CD4-positive, alpha-beta T cell treated with Interleukin-12 subunit alpha and Interleukin-12 subunit beta, for 1 hour (primary cell): ENCODE data around the gene FMNL2.

ENCODE experiments used
- DNase-seq: peaks from one replicate; pipeline ENCODE4 v3.0.0-alpha.2; 2020

Gene FMNL2

DNA sequence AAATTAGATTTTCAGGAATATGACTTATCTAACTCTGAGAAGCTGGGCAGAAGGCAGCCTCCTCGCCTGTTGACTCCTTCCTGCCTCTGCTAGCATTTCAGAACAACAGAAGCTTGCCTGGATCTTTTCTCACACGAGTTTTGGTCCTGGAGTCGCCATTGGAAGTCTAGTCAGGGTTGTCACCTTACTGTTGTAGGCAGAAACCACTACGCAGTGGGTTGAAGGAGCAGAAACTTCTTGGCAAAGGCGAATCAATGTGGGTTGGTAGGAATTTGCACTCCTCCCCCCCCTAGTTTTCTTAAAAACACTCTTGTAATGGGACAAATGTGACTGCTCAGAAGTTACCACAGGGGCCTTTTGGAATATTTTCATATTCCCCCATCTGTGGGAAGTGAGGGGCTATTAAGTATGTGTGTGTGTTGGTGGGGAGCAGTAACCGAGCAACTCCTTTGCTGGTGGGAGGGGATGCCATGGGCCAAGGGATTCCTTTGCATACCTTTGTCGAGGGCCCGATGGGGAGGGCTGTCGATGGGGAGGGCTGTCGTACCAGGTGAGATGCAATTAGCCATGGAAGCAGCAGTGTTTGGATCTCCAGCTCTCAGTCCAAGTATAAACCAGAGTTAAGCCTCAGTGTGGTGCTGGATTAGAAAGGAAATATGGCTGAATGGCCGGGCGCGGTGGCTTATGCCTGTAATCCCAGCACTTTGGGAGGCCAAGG lies 117.4 kb downstream of the FMNL2 start:
- DNase-seq, result no peak

DNA sequence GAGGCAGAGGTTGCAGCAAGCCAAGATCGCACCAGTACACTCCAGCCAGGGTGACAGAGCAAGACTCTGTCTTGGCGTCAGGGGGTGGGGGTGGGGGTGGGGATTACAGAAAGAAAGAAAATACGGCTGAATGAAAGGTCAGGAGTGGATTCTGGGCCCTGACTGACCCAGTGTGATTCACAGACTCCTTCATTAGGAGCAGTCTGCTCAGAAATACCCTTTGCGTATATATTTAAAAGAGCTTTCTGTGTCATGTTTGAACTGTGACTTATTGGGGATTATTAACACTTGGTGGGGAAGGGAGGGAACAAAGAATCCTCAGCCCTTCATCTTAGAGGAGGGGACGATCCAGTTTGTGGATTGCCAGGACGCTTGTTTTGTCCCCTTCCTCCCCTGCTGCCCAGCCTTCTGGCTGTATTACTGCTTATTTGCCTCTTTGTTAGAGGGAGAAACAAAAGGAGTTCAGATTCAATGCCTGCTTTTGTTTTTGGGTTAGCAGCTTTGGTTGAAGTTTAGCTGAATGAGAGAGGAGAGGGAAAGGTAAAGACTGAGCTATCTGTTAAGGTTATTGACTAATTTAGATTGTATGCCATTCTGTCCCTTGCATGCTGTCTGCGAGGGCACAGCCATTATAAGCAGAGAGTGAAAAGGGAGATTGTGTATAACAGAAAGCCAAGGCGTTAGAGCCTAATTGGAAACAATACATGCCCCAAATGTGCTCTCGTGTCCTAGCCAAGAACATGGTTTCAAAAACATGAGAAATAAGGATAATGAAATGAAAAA lies 118.3 kb downstream of the FMNL2 start:
- no peak for DNase-seq

DNA sequence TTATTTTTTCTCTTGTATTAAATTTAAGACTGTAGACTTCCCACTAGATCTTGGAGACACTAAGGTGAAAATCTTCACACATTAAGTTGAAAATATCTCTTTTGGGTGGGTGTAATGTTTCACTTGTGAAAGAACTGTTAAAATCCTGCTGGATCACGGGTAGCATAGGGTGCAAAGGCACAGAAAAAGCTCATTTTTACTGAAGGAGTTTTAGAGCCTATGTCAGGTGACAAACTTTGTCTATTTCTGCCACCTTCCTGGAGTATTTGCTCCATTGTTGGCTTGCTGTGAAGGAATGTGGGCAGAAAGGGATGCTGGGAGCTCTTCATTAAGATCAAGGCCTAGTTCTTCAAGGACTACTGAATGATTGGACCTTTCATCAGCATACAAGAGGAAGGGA lies 119.4 kb downstream of the FMNL2 start:
- DNase-seq, result no peak

DNA sequence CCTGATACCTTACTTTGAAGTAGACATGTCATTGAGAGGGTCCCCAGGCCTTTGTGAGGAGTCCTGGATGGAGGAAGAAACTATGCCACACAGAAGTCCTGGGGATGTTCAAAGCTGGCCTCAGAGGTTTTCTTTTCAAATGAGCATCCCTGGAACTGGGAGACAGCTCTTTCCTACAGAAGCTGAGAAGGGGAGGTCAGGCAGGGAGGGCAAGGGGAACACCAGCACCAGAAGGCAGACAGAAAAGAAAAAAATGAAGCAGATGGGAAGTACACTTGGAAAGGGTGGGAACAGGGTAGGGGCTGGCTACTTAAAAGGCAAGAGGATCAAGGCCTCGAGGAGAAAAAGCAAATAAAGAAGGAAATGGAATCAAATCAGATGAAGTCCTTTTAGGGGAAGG lies 120.0 kb downstream of the FMNL2 start:
- no peak for DNase-seq

DNA sequence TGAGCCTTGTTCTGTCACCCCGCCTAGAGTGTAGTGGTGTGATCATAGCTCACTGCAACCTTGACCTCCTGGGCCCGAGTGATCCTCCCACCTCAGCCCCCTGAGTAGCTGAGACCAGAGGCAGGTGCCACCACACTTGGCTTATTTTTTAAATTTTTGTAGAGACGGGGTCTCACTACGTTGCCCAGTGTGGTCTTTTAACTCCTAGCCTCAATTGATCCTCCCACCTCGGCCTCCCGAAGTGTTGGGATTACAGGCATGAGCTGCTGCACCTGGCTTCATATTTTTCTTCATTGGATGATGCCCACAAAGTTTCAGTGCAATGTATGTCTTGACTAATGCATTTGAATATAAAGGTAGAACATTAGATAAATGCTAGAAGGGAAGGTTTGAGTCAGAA lies 120.8 kb downstream of the FMNL2 start:
- DNase-seq, result no peak

DNA sequence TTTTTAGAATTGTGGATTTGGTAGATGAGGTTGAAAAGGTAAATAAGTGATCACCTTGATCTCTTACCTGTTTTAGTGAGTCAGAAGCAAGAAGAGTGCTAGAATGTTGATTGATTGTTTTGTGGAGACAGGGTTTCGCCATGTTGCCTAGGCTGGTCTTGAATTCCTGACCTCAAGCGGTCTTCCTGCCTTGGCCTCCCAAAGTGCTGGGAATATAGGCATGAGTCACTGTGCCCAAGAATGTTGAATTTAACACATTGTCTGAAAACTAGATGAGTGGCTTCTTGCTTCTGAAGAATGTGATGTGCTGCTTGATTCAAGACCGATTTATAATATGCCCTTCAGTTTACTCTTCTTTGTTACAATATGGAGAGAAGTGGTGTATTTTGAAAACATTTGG lies 121.3 kb downstream of the FMNL2 start:
- no peak for DNase-seq

DNA sequence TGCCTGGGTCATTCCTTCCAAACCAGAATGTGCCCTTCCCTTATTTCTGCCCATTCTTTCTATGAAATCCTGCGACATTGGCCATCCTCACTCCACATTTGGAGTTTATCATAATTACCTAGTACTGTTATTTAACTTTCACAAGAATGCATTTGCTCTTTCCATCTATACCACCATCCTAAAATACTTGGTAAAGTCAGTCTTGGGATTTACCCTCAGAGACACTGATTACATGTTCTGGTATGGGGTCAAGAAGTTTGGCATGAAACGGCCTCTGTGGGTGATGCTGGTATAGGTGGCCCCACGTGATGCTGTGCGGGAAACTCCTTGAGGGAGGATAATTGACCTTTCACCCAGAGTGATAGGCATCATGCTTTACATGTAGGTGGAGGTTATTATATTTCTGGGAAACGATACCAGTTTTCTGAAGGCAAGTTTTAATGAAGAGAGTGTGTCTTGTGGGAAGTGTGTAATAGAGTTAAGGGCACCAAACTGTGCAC lies 123.5 kb downstream of the FMNL2 start:
- no peak for DNase-seq

DNA sequence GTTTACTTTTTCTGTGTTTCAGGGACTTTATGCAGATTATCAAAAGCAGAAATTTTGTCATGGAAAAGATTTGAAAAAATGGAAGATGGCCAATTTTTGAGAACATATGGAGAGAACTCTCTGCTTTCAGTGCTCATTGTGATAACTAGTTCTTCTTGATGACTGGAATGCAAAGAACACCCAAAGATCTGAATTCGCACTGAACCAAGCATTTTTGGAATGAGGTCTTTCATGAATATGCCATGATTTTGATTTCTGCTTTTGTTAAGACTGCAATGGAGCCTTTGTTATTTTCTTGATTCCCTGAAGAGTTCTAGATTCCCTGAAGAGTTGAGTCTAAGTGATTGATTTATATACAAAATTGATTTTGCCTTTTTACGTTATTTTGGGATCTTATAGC lies 124.1 kb downstream of the FMNL2 start:
- no peak for DNase-seq

DNA sequence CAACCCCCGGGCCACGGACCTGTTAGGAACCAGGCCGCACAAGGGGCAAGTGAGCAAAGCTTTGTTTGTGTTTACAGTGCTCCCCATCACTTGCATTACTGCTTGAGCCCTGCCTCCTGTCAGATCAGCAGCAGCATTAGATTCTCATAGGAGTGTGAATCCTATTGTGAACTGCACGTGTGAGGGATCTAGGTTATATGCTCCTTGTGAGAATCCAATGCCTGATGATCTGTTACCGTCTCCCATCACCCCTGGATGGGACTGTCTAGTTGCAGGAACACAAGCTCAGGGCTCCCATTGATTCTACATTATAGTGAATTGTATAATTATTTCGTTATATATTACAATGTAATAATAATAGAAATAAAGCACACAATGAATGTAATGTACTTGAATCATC lies 125.6 kb downstream of the FMNL2 start:
- no peak for DNase-seq

DNA sequence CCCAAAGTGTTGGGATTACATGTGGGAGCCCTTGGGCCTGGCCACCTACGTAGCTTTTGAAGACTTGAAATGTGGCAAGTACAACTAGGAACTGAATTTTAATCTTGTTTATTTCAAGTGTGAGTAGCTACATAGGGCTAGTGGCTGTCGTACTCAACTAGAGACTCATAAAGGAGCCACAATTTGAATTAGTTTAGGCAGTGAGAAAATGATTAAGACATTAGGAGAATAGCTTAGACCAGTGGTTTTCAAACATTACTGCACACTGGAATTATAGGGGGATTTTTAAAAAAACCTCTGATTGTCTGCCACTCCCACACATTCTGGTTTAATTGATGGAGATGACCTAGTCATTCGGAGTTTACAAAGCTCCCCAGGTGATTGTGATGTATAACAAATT lies 127.1 kb downstream of the FMNL2 start:
- no peak for DNase-seq

DNA sequence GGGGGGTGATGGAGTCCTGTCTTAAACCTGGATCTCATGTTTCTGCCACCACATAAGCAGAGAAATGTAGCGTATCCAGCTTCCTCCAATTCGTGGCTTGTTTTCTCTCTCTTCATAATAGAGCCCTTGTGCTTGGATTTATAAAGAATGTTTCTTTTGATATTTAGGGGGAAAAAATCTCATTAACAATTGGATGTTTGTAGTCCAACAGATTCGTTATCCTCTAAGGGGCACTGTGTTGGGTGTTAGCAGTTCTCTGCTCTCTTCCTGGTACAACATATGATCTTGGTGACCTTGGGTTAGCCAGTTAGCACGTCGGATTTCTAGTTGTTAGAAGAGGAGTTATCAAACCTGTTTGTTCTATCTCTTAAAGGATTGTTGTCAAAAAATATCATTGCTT lies 127.8 kb downstream of the FMNL2 start:
- DNase-seq, result no peak

DNA sequence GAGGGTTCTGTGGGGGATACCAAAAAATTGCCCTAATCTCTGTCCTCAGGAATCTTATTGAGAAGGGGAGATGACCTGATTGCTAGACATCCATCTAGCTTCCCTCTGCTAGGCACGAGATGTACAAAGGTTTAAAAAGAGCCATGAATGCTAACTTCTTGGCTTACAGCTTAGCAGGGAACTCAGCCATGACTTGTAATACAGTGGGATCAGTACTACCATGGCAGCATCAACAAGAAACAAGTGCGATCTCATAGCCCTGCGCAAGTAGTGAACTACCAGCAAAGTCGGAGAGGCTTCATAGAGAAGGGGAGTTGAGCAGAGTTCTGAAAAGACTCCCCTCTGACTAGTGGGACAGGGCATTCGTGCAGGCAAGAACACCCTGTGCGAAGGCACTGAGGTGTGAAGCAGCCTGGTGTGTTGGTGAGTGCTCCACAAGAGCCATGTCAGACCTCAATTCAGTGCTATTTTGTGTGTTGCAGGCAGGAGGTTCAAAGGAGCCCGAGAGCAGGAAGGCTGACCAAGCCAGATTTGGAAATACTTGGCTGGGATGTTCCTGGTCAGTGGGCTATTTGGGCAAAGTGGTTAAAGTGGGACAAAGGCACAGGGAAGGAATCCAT lies 130.0 kb downstream of the FMNL2 start:
- no peak for DNase-seq

DNA sequence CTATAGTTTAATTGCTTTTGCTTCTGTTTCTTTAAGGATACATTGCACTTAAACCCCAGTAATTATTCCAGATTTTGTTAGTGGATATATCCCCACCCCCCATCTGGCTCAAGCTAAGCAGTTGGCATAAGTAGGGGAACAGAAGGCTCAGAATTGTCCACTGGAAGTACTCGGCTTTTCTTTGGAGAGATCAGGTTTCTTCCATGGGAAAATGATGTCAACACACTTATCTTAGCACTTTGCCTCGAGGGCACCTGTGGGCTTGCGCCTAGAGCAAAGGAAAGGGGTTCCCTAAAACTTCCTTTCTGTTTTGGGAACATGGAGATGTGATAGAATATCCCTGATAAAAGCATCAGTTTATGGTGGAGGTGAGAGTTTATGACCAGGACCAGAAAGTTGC lies 130.6 kb downstream of the FMNL2 start:
- DNase-seq, result no peak

DNA sequence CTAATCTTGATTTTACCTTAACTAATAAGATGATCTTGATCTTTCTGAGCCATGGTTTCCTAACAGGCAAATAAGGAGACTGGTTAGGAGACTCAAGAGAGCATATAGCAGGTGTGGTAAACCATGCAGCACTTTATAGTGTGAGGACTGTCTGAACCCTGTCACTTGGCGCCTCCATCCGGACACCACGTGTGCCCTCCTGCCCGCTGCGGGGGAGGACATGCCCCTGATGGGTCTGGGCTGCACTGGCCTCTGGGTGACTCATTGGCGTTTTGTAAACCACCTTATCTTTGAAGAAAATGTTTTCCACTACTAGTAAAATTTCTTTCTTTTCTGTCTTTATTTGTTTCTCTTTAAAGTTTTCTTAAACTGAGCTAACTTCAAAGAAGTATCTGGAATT lies 131.1 kb downstream of the FMNL2 start:
- DNase-seq, result no peak

DNA sequence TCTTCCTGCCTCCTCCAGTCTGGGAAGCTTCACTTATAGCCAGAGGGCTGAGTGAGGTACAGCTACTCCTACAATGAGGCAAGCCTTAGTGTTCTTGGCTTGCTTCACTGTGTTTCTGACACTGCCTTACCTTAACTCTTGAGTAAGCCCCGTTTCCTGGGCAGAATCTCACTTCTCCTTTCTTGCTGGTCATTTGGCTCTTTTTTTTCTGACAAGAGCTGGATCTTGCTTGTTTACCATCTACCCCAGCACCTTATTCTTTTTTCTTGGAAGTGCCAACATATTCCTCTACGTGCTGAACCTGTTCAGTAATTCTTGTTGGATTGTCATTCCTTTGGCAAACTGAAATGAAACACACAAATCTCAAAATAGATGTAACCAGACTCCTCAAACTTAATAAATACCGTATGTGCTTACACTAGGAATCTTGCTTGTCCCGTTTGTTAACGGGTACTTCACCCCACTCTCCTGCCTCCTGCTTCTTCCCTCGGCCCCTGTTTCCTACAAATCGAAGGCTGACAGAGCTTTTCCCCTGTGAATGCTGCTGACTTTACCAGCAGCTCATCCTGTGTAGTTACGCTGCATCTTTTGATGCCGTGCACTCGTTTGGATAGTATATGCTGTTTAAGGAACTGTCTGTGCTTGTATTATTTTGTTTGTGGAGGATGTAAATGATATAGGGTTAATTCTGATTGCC lies 132.2 kb downstream of the FMNL2 start:
- no peak for DNase-seq

DNA sequence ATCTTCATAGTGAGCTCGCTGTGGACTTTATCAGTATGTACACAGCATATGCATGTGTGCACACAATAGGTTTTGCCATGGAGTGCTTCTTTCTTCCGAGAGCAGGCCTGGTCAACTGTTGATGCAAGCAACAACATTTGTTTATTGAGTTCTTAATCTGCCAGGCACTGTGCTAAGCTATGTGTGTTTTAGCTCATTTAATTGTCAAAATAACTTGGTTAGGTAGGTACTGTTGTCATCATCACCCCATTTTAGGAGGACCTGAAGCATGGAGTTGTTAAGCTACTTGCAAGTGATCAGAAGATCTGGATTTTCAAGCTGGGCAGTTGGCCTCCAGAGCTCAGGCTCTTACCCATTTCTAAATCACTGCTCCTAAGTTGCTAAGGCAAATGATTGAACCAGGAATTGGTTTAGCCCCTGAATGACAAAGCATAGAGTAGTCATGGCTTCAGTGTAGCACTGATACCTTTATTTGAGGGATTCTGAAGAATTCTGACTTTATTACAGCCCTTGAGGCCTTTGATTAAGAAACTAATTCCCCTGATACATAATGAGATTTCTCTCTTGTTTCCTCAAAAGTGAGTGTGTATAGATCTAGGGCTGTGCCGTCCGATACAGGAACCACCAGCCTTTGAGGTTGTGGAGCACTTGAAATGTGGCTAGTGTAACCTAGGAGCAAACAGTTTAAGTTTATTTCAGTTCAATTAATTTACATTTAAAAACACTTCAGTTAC lies 132.9 kb downstream of the FMNL2 start:
- DNase-seq, result no peak

DNA sequence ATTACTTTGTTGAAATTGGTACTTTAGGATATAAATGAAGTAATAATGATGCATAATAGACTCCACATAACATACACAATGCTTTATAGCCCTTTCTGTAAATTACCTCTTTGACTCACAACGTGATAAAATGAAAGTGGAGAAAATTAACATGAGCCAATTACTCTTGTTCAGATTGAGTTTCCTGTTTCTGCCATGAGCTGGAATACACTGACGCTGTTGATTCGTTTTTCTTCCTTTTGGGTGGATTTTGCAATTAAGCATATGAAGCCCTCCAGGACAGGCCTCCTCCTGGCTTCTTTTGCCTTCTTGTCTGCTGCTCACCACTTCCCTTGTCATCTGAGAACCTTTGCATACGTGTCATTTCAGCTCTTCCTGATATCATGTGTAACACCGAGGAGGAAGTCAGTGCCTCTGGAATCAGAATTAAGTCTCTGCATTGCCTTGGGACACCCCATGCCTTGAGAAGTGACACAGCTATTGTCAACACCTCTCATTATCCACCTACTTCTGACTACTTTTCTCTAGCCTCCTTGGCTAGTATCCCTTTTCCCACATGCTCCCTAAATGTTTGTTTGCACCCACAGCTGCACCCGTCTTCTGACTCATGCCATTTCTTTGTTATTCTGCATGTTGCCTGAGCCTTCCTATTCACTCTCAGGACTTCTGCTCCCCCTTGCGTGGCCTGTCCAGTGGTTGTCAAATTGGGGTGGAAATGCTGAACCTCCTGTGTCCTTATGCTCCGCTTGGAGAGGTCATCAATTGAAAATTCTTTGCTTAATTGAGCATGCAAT lies 134.1 kb downstream of the FMNL2 start:
- DNase-seq, result no peak

DNA sequence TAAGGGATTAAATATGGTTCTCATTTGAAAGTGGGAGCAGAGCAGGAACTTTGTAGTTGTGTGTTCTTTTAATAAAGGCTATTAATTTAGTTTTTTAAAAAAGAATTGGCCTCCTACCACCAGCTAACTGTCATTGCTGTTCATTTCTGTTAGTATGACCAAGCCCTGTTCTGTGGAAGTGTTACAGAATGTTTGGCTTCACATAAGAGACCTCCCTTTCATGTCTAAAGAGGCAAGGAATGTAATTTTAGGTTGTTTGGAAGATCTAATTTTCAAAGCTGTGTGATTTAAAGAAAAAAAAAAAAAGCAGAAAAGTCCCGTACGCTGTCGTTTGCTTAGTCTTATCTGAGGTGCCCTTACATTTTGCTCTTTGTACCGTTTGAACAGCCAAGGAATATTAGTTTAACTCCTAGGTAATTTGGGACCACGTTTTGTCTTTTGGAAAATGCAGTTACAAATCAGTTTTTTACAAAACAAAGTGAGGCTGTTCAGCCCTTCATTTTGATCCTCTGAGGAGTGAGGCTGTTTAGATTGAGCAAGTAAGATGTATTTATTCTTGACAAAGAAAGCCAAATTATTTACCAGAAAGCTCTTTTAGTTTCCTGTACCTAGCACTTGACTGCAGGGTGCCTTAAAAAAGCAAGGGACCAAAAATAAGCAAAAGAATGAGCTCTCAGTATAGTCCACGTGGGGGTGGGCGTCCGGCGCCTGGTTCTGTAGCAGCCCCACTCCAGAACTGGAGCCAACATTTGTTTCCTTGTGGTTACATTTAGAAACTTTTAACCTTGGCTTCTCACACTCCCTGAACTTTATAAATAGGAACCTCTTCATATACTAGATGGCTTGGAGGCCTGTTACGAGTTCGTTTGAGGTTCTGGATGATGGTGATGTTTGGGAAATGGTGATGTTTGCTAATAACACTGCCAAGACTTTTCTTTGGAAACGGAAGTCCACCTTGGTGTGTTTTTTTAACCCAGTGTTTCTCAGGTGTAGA lies 136.2 kb downstream of the FMNL2 start:
- DNase-seq, result no peak

DNA sequence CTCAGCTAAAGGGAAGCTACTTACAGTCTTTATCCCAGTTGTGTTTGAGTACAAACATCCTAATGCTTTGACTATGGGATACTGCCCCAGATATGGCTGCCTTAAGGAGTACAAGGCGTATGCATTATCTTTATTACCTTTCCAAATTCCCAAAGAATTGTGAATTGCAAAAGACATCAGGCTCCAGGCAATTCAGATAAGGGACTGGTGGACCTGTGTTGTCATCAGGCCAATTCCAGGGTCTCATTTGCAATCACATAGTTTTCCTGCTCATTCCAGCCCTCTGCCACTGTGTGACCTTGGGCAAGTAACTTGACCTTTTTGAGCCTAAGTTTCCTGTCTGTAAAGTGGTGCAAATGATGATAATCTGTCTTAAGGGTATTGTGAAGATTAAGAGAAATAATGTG lies 137.5 kb downstream of the FMNL2 start:
- DNase-seq, result no peak

DNA sequence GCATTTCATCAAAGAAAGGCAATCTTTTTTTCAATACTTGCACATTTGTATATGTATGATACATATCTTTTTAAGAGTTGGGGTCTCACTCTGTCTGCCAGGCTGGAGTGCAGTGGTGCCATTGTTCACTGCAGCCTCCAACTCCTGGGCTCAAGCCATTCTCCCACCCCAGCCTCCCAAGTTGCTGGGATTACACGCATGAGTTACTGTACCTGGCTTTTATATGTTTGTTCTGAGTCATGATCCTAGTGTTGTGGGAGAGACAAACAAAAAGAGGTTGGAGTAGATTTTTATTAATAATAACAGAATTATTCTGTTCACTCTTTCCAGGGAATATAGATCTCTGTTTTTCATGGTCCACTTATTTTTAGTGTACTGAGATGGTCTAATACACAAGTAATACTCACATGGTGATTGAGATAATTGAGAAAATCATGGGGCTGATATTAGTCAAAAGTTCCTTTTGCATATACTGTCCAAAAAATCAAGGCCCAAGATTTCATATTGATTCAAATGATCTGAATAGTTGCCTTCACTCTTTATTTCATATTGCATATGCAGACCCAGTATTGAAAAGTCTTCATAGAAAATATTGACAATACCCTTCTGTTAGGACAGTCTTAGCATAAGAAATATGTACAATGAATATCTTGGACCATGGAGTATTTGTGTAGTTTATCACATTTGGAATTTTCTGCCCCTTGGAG lies 138.3 kb downstream of the FMNL2 start:
- DNase-seq, result no peak
